SH-SY5Y (cell line): ENCODE measurements around the gene LIN7C.

Experiments used
- GATA2 ChIP-seq: IDR thresholded peaks from 2 replicates; pipeline ENCODE4 v1.6.1; 2011; ENCODE audit warnings: mild to moderate bottlenecking, low read depth, low read length
- GATA3 ChIP-seq: IDR thresholded peaks from 2 replicates; pipeline ENCODE4 v1.6.1; 2011; ENCODE audit warnings: low read depth, mild to moderate bottlenecking, low read length, moderate library complexity

DNA sequence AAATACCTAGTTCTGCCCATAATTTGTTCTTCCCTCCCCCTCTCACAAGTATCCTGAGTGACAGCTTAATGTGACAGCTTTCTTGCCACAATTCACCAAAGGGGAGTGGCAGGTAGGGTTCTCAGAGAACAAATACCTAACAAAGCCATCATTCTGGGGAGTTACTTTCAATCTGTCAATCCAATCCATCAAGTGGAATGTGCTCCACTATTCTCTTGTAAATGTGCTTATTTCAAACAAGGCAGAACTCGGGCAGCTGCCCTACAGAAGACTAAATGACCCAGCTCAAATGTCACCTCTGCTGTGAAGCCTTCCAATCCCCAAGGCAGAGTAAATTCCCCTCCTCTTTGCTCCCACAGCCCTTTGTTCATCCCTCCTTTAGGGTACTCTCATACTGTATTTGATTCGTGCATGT lies 61.8 kb downstream of the LIN7C start:
- TF ChIP-seq GATA2: no peak
- TF ChIP-seq GATA3: no peak
